OCI-LY7 (cell line): ENCODE data around the gene TDRD9. TPM values are rescaled to one million over a fixed set of nuclear protein-coding genes. Genes with fewer than 3 reads are reported as not detected.

Source experiments
- BruUV-seq: library from RNA; stranded (reverse); fragments of 400-500 nt; replicated peaks from 2 replicates; lab custom pipeline; 2021; lab: Mats Ljungman, UMichigan
- CTCF ChIA-PET: fragments of 300-600 bp; sonication (Branson Sonifier 250); formaldehyde crosslinking; loops from one replicate; lab custom pipeline; 2022; ENCODE audit warnings: antibody characterized with exemption; ENCODE audit not compliant: unreplicated experiment; lab: Charles Lee
- POLR2A ChIA-PET: fragments of 300-600 bp; sonication (Branson Sonifier 250); formaldehyde crosslinking; loops from one replicate; lab custom pipeline; 2022; ENCODE audit warnings: antibody characterized with exemption; lab: Charles Lee
- DNase-seq: peaks from one replicate; pipeline ENCODE4 v3.0.0-alpha.2; 2015; ENCODE audit warnings: low spot score
- H2AFZ ChIP-seq: fragments of 200-600 bp; sonication (generic), shearing (Covaris generic); 2 replicates; pipeline ENCODE4 v1.6.1; 2014; ENCODE audit warnings: mild to moderate bottlenecking, antibody characterized with exemption, low read length, moderate library complexity
- H3K27ac ChIP-seq: fragments of 200-600 bp; sonication (generic); 2 replicates; pipeline ENCODE4 v1.5.1; 2014; ENCODE audit warnings: mixed run types, low read depth, mild to moderate bottlenecking, moderate library complexity, low read length, inconsistent platforms; ENCODE audit not compliant: poor library complexity, severe bottlenecking
- H3K36me3 ChIP-seq: fragments of 200-600 bp; sonication (generic); 2 replicates; pipeline ENCODE4 v1.6.1; 2014; ENCODE audit warnings: mild to moderate bottlenecking, antibody characterized with exemption, low read length, moderate library complexity, mixed read lengths; ENCODE audit not compliant: insufficient read depth
- H3K4me1 ChIP-seq: fragments of 200-600 bp; sonication (generic); 2 replicates; pipeline ENCODE4 v1.5.1; 2014; ENCODE audit warnings: mild to moderate bottlenecking, low read length; ENCODE audit not compliant: insufficient read depth, poor library complexity, severe bottlenecking
- H3K4me2 ChIP-seq: fragments of 200-600 bp; sonication (generic); 2 replicates; pipeline ENCODE4 v1.6.1; 2014; ENCODE audit warnings: mild to moderate bottlenecking, low read length
- H3K4me3 ChIP-seq: fragments of 200-600 bp; sonication (generic); 2 replicates; pipeline ENCODE4 v1.5.1; 2014; ENCODE audit warnings: mild to moderate bottlenecking, low read depth, low read length; ENCODE audit not compliant: poor library complexity, severe bottlenecking
- H3K79me2 ChIP-seq: fragments of 200-600 bp; sonication (generic); 2 replicates; pipeline ENCODE4 v1.6.1; 2016; ENCODE audit warnings: low read depth, mild to moderate bottlenecking, low read length, moderate library complexity, mixed read lengths; ENCODE audit not compliant: insufficient read depth
- H3K9me2 ChIP-seq: fragments of 200-600 bp; sonication (generic); 2 replicates; pipeline ENCODE4 v1.6.1; 2016; ENCODE audit warnings: mild to moderate bottlenecking, low read length, mixed read lengths; ENCODE audit not compliant: insufficient read depth
- H3K9me3 ChIP-seq: fragments of 200-600 bp; sonication (generic); 2 replicates; pipeline ENCODE4 v1.6.1; 2014; ENCODE audit warnings: mild to moderate bottlenecking, mixed run types, low read length, mixed read lengths
- H4K20me1 ChIP-seq: fragments of 200-600 bp; sonication (generic); 2 replicates; pipeline ENCODE4 v1.6.1; 2014; ENCODE audit warnings: mild to moderate bottlenecking, antibody characterized with exemption, low read length, moderate library complexity, mixed read lengths; ENCODE audit not compliant: insufficient read depth
- EZH2phosphoT487 ChIP-seq: fragments of 200-600 bp; sonication (generic); IDR thresholded peaks from 2 replicates; pipeline ENCODE4 v1.6.1; 2018; ENCODE audit warnings: low read depth, borderline replicate concordance, mild to moderate bottlenecking, mixed run types, antibody characterized with exemption, low read length, moderate library complexity, mixed read lengths
- intact Hi-C: fragments of 100-400 bp; cut with micrococcal nuclease; formaldehyde crosslinking; loops from one replicate; pipeline ENCODE4 v1.10.0; 2022; ENCODE audit not compliant: unreplicated experiment
- total RNA-seq, 2 experiments: library from RNA; depleted of rRNA in 1 of 2; stranded (reverse); fragments of >200 nt in 1 of 2; shearing (Covaris generic) in 1 of 2; gene quantifications; 2 replicates each; pipeline ENCODE4 v1.2.3, GENCODE V29; 2014 to 2022
- TF ChIP-seq, protein P1 (sequence below): fragments of 200-600 bp; sonication (generic); conservative IDR thresholded peaks from 2 replicates; pipeline ENCODE4 v1.5.1; 2014; ENCODE audit warnings: mild to moderate bottlenecking, antibody characterized with exemption, low read length, moderate library complexity, mixed read lengths

TDRD9 gene
- total RNA-seq, 2 experiments from 2014 or later = not detected

DNA sequence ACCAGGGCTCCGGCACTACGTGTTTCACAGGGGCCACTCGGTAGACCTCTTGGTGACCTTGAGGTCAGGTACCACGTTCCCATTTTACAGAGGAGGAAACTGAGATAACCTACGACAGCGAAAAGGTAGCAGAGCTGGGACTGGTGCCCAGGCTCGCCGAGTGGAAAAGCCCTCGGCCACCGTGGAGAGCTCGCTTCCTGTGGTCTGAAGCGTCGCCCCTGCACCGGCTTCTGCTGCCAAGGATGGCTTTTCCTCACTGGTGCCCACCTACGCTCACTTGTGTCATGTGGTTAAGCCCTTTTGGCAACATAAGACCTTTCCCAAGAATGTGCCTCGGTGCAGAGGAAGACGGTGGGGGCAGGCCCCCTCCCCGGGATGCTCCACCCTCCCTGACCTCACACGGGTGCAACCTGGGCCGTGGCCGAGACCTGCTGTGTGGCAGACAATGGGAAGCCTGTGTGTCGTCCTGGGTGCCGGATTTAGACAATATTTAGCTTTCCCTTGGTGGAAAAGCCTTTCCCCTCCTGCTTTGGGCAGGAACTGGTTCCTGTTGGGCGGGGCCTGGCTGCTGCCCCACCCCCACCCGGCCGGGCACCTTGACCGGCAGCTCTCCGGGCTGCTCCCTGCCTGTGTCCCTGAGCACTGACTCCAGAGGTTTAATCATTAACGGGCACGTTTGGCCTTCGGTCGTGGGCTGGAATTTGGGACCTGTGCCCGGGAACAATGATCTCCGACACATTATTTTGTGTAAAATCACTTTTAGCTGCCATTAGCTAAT is 48.5 kb upstream of the TDRD9 start:
- intact Hi-C loops = no loop called here
- ChIA-PET POLR2A (no interaction called here), CTCF (no interaction called here)
- H3K4me3 ChIP-seq = no peak overlapping the region
- no peaks in the 10 kb centered on the region for H3K9me2 ChIP-seq
- BruUV-seq = no TSS peak
- H3K27ac ChIP-seq = no peak overlapping the region
- no peak overlapping the region for H3K4me2 ChIP-seq
- no peaks in the 10 kb centered on the region for H3K79me2 ChIP-seq
- no peaks in the 10 kb centered on the region for H3K36me3 ChIP-seq
- no peaks in the 10 kb centered on the region for H3K4me1 ChIP-seq
- H2AFZ ChIP-seq = no peak overlapping the region
- no peaks in the 10 kb centered on the region for H4K20me1 ChIP-seq
- no peak for TF ChIP-seq EZH2phosphoT487
- TF ChIP-seq, protein P1, sequence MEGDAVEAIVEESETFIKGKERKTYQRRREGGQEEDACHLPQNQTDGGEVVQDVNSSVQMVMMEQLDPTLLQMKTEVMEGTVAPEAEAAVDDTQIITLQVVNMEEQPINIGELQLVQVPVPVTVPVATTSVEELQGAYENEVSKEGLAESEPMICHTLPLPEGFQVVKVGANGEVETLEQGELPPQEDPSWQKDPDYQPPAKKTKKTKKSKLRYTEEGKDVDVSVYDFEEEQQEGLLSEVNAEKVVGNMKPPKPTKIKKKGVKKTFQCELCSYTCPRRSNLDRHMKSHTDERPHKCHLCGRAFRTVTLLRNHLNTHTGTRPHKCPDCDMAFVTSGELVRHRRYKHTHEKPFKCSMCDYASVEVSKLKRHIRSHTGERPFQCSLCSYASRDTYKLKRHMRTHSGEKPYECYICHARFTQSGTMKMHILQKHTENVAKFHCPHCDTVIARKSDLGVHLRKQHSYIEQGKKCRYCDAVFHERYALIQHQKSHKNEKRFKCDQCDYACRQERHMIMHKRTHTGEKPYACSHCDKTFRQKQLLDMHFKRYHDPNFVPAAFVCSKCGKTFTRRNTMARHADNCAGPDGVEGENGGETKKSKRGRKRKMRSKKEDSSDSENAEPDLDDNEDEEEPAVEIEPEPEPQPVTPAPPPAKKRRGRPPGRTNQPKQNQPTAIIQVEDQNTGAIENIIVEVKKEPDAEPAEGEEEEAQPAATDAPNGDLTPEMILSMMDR = no peak
- no peaks in the 10 kb centered on the region for H3K9me3 ChIP-seq
- no peak for DNase-seq

DNA sequence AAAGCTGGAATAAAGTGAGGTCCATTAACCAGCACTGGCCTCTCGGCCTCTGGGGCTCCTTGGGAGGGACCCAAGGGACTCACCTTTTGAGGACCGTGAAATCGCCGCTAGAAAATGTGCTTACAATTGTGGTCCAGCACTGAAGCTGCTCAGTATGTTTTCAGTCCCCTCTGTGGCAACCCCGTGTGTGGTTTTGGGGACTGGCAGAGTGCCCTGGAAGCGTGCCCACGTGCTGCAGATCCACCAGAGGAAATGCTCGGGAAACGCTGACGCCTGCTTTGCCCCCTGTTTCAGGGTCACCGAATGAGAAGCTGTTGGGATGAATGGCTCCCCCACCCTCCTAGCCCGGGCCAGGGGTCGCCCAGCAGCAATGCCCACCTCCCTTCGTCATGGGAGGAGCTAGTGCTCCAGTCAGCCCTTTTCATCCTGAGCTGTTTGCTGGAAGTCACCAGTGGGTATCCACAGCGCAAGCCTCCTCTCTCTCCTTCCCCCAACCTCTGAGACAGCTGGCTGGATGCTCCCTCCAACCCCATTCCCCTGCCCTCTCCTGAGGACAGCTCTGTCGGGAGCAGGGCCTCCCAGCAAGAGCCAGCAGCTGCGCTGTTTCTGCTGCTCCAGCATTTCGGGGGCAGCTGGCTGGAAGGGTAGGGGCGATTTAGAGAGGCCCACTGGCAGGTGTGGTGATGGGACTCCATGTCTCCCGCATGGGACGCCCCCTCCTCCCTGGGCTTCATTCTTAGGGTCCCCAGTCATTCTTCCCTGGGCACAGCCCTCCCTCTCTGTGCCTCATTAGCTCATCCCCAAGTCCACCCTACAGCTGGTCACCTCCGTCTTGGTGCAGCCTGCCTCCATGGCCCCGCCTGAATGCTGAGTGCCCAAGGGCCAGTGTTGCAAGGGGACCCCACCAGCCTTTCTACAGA is 47.6 kb upstream of the TDRD9 start:
- Histone ChIP-seq H3K4me1 (no peaks in the 10 kb centered on the region), H3K9me3 (no peaks in the 10 kb centered on the region), H2AFZ (no peak overlapping the region), H3K9me2 (no peaks in the 10 kb centered on the region), H3K4me2 (no peak overlapping the region), H3K79me2 (no peaks in the 10 kb centered on the region), H3K36me3 (no peaks in the 10 kb centered on the region), H3K4me3 (no peak overlapping the region), H4K20me1 (no peaks in the 10 kb centered on the region), H3K27ac (no peak overlapping the region)
- ChIA-PET POLR2A (interaction anchor here (0.5 kb wide), 1 partner anchor 8 kb away, joined by 3 read pairs; no protein-coding TSS in a partner anchor), CTCF (interaction anchor here (1.0 kb wide), 1 partner anchor 72 kb away, joined by 4 read pairs; no protein-coding TSS in a partner anchor)
- TF ChIP-seq, protein P1 = no peak
- no peak for TF ChIP-seq EZH2phosphoT487
- BruUV-seq = no TSS peak
- intact Hi-C loops = no loop called here
- DNase-seq = no peak
